Large intestine (tissue), 3 donors: ENCODE measurements around the gene UGT1A9. TPM values are rescaled to one million over a fixed set of nuclear protein-coding genes. Genes with fewer than 3 reads are reported as not detected.

ENCODE experiments used
- DNase-seq, 2 donors: peaks; one replicate each; pipeline versions ENCODE4 v3.0.0 to v3.0.0-alpha.2; 2013
- H3K27ac ChIP-seq: one replicate; pipeline ENCODE4 v1.5.1; 2013; ENCODE audit warnings: low read length
- H3K27me3 ChIP-seq: 2 replicates; pipeline ENCODE4 v1.6.1; 2013; ENCODE audit warnings: low read length; ENCODE audit not compliant: control insufficient read depth, insufficient read depth
- H3K36me3 ChIP-seq: 2 replicates; pipeline ENCODE4 v1.6.1; 2013; ENCODE audit warnings: low read length; ENCODE audit not compliant: control insufficient read depth, insufficient read depth
- H3K4me1 ChIP-seq: one replicate; pipeline ENCODE4 v1.6.1; 2013; ENCODE audit warnings: low read length; ENCODE audit not compliant: control insufficient read depth, insufficient read depth
- H3K4me3 ChIP-seq: one replicate; pipeline ENCODE4 v1.5.1; 2013; ENCODE audit warnings: low read length
- H3K9me3 ChIP-seq: one replicate; pipeline ENCODE4 v1.6.1; 2013; ENCODE audit warnings: mild to moderate bottlenecking, low read depth, low read length, moderate library complexity; ENCODE audit not compliant: control insufficient read depth
- WGBS: methylation state at CpG from one replicate; pipeline ENCODE4 v1.1.5; 2013; ENCODE audit warnings: low lambda C conversion rate; ENCODE audit not compliant: insufficient coverage; 5-methylcytosine and 5-hydroxymethylcytosine counted together
- polyA plus RNA-seq: library from polyadenylated mRNA; unstranded; fragments of 120-200 nt; gene quantifications from one replicate; pipeline ENCODE4 v1.2.1, GENCODE V29; 2013

Gene UGT1A9
- polyA plus RNA-seq, 1 donor, result not detected

GRCh38 chr2:233803994-233804393, 132.3 kb downstream of the UGT1A9 start:
- no peaks in the 10 kb centered on the region for H3K36me3 ChIP-seq
- no peaks in the 10 kb centered on the region for H3K9me3 ChIP-seq
- no CpG with 5 or more reads among the region's 8 CpGs for WGBS
- H3K4me3 ChIP-seq, result no peak overlapping the region
- no peaks in the 10 kb centered on the region for H3K27me3 ChIP-seq
- no peak overlapping the region for H3K27ac ChIP-seq
- no peak for DNase-seq
- H3K4me1 ChIP-seq, result no peaks in the 10 kb centered on the region

GRCh38 chr2:233807215-233807865, 135.6 kb downstream of the UGT1A9 start:
- Histone ChIP-seq H3K4me1 (no peaks in the 10 kb centered on the region), H3K4me3 (no peak overlapping the region), H3K27me3 (no peaks in the 10 kb centered on the region), H3K9me3 (no peaks in the 10 kb centered on the region), H3K27ac (no peak overlapping the region), H3K36me3 (no peaks in the 10 kb centered on the region)
- WGBS, result 100% methylated on average over 1 of the region's 12 CpGs
- no peak for DNase-seq

GRCh38 chr2:233807966-233808935, 136.6 kb downstream of the UGT1A9 start:
- Histone ChIP-seq H3K27ac (no peak overlapping the region), H3K9me3 (no peaks in the 10 kb centered on the region), H3K36me3 (no peaks in the 10 kb centered on the region), H3K4me1 (no peaks in the 10 kb centered on the region), H3K27me3 (no peaks in the 10 kb centered on the region), H3K4me3 (no peak overlapping the region)
- WGBS, result no CpG with 5 or more reads among the region's 10 CpGs
- DNase-seq, result no peak

GRCh38 chr2:233810385-233810784, 138.7 kb downstream of the UGT1A9 start:
- Histone ChIP-seq H3K9me3 (no peaks in the 10 kb centered on the region), H3K27ac (no peak overlapping the region), H3K4me1 (no peaks in the 10 kb centered on the region), H3K27me3 (no peaks in the 10 kb centered on the region), H3K36me3 (no peaks in the 10 kb centered on the region), H3K4me3 (no peak overlapping the region)
- no CpG with 5 or more reads among the region's 6 CpGs for WGBS
- no peak for DNase-seq

GRCh38 chr2:233811087-233811486, 139.4 kb downstream of the UGT1A9 start:
- Histone ChIP-seq H3K9me3 (no peaks in the 10 kb centered on the region), H3K4me3 (no peak overlapping the region), H3K27ac (no peak overlapping the region), H3K27me3 (no peaks in the 10 kb centered on the region), H3K36me3 (no peaks in the 10 kb centered on the region), H3K4me1 (no peaks in the 10 kb centered on the region)
- no CpG with 5 or more reads among the region's 4 CpGs for WGBS
- DNase-seq, result no peak

- H3K27ac ChIP-seq, result no peak overlapping the region
- no peaks in the 10 kb centered on the region for H3K36me3 ChIP-seq
- peaks cover 6% of the 10 kb centered on the region for H3K4me1 ChIP-seq
- no peaks in the 10 kb centered on the region for H3K9me3 ChIP-seq
- no CpG with 5 or more reads among the region's 8 CpGs for WGBS
- H3K27me3 ChIP-seq, result no peaks in the 10 kb centered on the region
- H3K4me3 ChIP-seq, result no peak overlapping the region
- no peak for DNase-seq
Observed at GRCh38 chr2:233811732-233812131, 140.0 kb downstream of the UGT1A9 start.

- peaks cover 21% of the 10 kb centered on the region for H3K4me1 ChIP-seq
- no peaks in the 10 kb centered on the region for H3K9me3 ChIP-seq
- WGBS, result 40% methylated on average over 1 of the region's 3 CpGs
- no peaks in the 10 kb centered on the region for H3K27me3 ChIP-seq
- no peak for DNase-seq
- no peaks in the 10 kb centered on the region for H3K36me3 ChIP-seq
- no peak overlapping the region for H3K4me3 ChIP-seq
- H3K27ac ChIP-seq, result no peak overlapping the region
Observed at GRCh38 chr2:233813236-233814055, 141.7 kb downstream of the UGT1A9 start.

GRCh38 chr2:233814056-233814835, 142.5 kb downstream of the UGT1A9 start:
- Histone ChIP-seq H3K4me3 (no peak overlapping the region), H3K27me3 (no peaks in the 10 kb centered on the region), H3K36me3 (no peaks in the 10 kb centered on the region), H3K4me1 (peaks cover 24% of the 10 kb centered on the region), H3K9me3 (no peaks in the 10 kb centered on the region), H3K27ac (no peak overlapping the region)
- WGBS, result no CpG with 5 or more reads among the region's 2 CpGs
- no peak for DNase-seq

GRCh38 chr2:233815861-233816260, 144.2 kb downstream of the UGT1A9 start:
- no peaks in the 10 kb centered on the region for H3K9me3 ChIP-seq
- H3K36me3 ChIP-seq, result no peaks in the 10 kb centered on the region
- H3K27ac ChIP-seq, result no peak overlapping the region
- peaks cover 24% of the 10 kb centered on the region for H3K4me1 ChIP-seq
- no peaks in the 10 kb centered on the region for H3K27me3 ChIP-seq
- 100% methylated on average over 4 of the region's 6 CpGs for WGBS
- no peak overlapping the region for H3K4me3 ChIP-seq
- no peak for DNase-seq
